HG02870 (cell line): Measurements from ENCODE around the gene ZNF827.

Experiments
- ATAC-seq: cut with Tn5 transposase; IDR thresholded peaks from one replicate; pipeline ENCODE4 v1.9.1; 2021; ENCODE audit warnings: mild to moderate bottlenecking, moderate library complexity; ENCODE audit not compliant: unreplicated experiment

ZNF827 gene

GRCh38 chr4:145808021-145808650, 130.5 kb downstream of the ZNF827 start:
- ATAC-seq: peak; percentile 69

GRCh38 chr4:145805490-145805889, 133.1 kb downstream of the ZNF827 start:
- ATAC-seq: no peak

GRCh38 chr4:145804116-145804515, 134.5 kb downstream of the ZNF827 start:
- no peak for ATAC-seq

DNA sequence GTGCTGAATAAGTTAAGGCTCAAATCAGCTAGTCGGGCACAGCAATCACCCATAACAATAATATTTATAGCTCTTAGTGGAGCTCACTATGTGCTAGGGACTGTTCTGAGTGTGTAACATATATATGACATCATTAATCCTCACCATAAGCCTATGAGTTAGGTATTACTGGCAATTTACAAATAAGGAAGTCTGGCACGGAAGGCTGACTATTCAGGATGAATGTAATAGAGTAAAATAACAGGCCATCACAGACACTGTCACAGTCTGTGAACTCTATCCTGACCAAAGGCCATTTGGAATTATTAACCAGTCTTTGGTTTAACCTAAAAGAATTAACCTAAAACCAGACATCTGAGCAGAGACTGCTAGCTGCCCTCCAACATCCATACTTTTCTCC, 139.4 kb downstream of the ZNF827 start:
- no peak for ATAC-seq

GRCh38 chr4:145797278-145797677, 141.3 kb downstream of the ZNF827 start:
- no peak for ATAC-seq

DNA sequence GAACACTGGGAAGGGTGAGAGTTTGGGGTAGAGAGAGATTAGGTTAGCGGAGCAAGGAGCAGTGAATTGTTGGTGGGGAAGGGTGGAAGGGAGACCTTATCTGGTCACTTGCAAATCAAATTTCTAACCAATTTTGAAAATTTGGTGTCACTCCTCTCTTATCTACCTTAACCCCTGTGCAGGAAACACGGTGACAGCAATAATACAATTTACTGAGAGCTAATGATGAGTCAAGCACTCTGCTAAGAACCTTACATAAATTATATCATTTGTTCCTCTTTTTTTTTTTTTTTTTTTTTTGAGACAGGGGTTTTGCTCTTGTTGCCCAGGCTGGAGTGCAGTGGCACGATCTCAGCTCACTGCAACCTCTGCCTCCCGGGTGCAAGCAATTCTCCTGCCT, 142.3 kb downstream of the ZNF827 start:
- no peak for ATAC-seq

- no peak for ATAC-seq
Measured at GRCh38 chr4:145795521-145795920, 143.1 kb downstream of the ZNF827 start.

GRCh38 chr4:145792429-145792828, 146.2 kb downstream of the ZNF827 start:
- ATAC-seq: no peak

DNA sequence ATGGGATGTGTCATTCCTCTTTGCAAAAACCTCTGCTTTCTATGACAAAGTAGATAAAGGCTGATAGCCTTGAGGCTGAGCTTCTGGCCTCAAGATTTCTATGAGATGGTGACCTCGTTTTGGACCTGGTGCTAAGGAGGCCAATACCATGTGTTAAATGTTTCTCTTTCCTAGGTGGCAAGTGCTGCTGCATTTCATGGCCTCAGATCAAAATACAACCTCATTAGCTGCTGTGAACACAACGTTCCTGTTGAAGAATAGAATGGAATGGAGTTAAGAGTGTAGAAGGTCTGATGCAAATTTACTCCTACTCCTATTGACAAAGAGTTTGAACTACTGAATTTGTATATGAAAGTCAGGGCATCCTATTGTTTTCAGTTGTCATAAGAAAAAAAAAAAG, 146.6 kb downstream of the ZNF827 start:
- ATAC-seq: no peak

DNA sequence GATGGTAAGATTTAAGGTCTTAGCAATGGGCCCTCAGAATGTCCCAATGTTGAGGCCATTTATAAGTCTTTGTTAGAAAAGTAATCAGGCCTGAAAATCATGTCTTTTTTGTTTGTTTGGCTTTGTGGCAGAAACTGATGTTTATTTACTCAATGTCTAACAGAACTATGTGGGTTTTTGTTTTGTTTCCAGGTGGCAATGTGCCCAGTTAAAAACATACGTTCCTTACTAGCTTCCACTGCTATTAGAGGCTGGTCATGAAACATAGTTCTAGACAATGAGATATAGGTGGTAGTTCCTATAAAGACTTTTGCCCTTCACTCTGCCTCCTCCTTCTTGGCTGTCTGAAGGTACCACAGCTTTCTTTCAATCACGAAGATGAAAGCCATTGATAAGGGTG, 149.9 kb downstream of the ZNF827 start:
- ATAC-seq: no peak

GRCh38 chr4:145786830-145787229, 151.8 kb downstream of the ZNF827 start:
- no peak for ATAC-seq

DNA sequence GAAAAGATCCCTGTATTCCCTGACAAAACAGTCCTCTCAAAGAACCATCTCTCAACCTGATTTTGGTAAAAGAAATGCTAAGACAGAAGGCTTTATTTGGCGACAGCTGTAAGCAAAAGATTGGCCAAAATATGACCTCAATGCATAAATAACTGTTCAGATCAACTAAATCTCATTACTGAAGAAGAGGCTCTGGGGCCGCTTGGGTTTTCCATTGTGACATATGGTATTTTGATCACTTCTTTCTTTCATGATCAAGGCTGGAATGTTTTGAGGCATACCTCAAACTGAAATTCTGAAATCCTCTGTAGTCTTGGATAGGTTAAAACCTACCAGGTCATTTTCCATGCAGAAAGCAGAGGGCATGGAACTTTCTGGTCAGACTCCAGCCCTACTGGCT, 152.4 kb downstream of the ZNF827 start:
- ATAC-seq: no peak

GRCh38 chr4:145785391-145786008, 153.1 kb downstream of the ZNF827 start:
- ATAC-seq: no peak

DNA sequence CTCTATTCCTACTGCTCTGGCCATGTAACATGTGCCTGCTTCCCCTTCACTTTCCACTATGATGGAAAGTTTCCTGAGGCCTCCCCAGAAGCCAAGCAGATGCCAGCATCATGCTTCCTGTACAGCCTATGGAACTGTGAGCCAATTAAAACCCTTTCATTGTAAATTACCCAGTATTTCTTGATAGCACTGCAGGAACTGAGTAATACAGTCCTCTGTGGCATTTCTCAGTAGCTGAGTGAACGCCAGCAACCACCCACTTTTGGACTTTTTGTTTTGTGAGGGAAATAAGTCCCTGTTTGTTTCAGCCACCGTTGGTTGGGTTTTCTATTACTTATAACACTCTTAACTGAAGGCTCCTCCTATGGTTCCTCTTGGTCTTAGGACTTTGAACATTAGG, 154.6 kb downstream of the ZNF827 start:
- no peak for ATAC-seq

DNA sequence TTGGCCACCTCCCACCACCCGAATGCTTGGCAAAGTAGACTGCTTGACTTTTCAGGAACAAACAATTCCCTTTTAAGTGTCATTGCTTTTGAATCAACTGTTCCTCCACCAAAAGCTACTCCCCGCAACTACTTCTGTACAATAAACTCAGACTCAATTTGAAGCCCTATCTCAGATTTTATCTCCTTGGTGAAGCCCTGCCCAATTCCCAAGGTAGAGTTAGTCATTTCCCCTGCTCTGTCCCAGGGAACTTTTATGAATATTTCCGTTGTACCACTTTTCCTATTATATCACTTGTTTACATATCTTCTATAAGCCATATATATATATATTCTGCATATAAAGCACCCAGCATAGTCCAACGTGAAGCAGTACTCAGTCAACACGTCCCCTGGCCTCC, 155.9 kb downstream of the ZNF827 start:
- ATAC-seq: no peak

- no peak for ATAC-seq
Measured at GRCh38 chr4:145781351-145781750, 157.3 kb downstream of the ZNF827 start.

GRCh38 chr4:145779319-145779801, 159.3 kb downstream of the ZNF827 start:
- ATAC-seq: no peak

GRCh38 chr4:145776208-145776607, 162.4 kb downstream of the ZNF827 start:
- ATAC-seq: no peak

DNA sequence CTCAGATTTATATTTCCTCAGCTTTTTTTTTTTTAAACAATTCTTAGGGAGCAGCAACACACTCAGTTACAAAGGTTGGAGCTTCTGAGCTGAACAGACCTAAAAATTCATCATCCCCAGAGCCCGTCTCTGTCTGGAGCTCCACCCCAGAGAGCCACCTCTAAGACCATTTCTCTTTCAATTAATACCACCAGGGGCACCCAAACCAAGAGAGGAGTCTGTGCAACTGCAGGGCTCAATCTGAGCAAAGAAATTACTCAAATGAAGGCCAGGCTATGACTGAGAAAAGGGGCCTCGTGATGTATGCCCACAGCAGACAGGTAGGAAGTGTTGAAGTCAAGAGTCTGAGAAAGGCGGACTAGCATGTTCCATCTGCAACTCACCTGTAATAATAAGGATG, 163.2 kb downstream of the ZNF827 start:
- ATAC-seq: no peak

GRCh38 chr4:145774473-145774872, 164.2 kb downstream of the ZNF827 start:
- ATAC-seq: no peak

GRCh38 chr4:145773581-145774234, 164.9 kb downstream of the ZNF827 start:
- peak; percentile 95 for ATAC-seq

DNA sequence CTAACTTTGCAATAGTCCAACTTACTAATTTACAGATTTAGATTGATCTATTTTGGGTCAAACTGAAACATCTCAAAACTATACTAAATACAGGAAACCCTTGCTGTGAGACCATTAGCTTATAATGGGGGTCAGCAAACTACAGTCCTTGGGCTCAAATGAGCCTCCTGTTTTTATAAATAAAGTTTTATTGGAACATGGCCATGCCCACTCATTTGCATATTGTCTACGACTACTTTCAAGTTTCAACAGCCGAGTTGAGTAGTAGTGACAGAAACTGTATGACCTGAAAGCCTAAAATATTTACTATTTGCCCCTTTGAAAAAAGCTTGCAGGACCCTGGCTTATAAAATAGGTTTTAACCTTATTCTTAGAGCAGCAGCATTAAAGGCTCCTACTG, 166.3 kb downstream of the ZNF827 start:
- ATAC-seq: no peak
